ENCODE measurements around the gene SLC25A41. TPM values are rescaled to one million over a fixed set of nuclear protein-coding genes. Genes with fewer than 3 reads are reported as not detected.

Gene SLC25A41
- total and polyA plus RNA-seq, 2 experiments from 2014 or later = not detected

DNA sequence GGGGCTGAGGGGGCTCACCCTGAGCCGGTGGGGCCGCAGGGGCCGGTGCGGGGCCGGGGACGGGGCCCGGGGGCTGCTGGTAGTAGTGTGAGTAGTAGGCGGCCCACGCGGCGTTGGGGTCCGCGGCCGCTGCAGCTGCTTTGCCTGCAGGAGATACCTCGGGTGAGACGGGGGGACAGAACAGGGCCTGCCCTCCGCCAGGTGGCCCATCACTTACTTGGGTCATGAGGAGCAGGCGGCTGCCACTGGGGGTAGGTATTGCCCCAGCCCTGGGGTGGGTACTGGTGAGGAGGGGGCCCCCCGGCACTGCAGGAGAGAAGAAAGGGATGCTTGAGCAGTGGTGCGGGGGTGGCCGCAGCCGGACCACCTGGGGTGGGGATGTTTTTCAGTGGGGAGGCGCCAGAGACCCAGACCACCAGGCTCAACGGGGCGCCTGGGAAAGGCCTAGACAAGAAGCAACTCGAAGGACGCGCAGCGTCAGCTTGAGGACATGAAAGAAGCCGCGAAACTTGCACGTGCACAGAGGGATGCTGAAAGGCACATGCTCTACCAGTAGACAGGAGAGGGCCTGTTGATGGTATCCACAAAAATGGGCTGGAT is 17.9 kb downstream of the SLC25A41 start:
- Histone ChIP-seq H3K4me1 (ENCODE audit: insufficient read depth) (no peaks in the 10 kb centered on the region), H3K36me3 (ENCODE audit: low read depth) (peaks cover 16% of the 10 kb centered on the region), H3K9ac (no peak overlapping the region), H2AFZ (no peak overlapping the region), H3K4me3 (no peak overlapping the region), H3K27me3 (replicated peaks; ENCODE audit: insufficient read depth) (no peaks in the 10 kb centered on the region), H3K79me2 (ENCODE audit: insufficient read depth) (peaks cover 34% of the 10 kb centered on the region), H3K27ac (no peak overlapping the region), H3K4me2 (ENCODE audit: unreplicated experiment) (no peak overlapping the region), H3F3A (ENCODE audit: insufficient read depth) (no peaks in the 10 kb centered on the region), H3K9me3 (ENCODE audit: low read depth) (no peaks in the 10 kb centered on the region), H4K20me1 (ENCODE audit: insufficient read depth) (no peaks in the 10 kb centered on the region), H3K9me2 (ENCODE audit: insufficient read depth) (no peaks in the 10 kb centered on the region)
- in situ Hi-C loops (cut with MboI) = no loop called here
- WGBS, 2 experiments (ENCODE audit: low coverage in 1 of 2, low lambda C conversion rate in 2 of 2, missing lambda C conversion rate in 2 of 2) = 89 to 93% methylated on average over 12 to 32 of the region's 32 CpGs
- DNase-seq = no peak
- TF ChIP-seq EZH2phosphoT487 (IDR thresholded peaks at IDR 0.05; ENCODE audit: insufficient read depth, low read depth) = no peak
- TF ChIP-seq EZH2 (IDR thresholded peaks at IDR 0.05; ENCODE audit: insufficient read depth, poor library complexity, severe bottlenecking) = no peak

- Histone ChIP-seq H2AFZ (no peak overlapping the region), H3K9me2 (ENCODE audit: insufficient read depth) (no peaks in the 10 kb centered on the region), H3K4me1 (ENCODE audit: insufficient read depth) (no peaks in the 10 kb centered on the region), H3K4me2 (ENCODE audit: unreplicated experiment) (no peak overlapping the region), H3K4me3 (no peak overlapping the region), H4K20me1 (ENCODE audit: insufficient read depth) (no peaks in the 10 kb centered on the region), H3K79me2 (ENCODE audit: insufficient read depth) (peaks cover 27% of the 10 kb centered on the region), H3K27ac (no peak overlapping the region), H3K36me3 (ENCODE audit: low read depth) (peaks cover 10% of the 10 kb centered on the region), H3K27me3 (replicated peaks; ENCODE audit: insufficient read depth) (no peaks in the 10 kb centered on the region), H3K9ac (no peak overlapping the region), H3F3A (ENCODE audit: insufficient read depth) (peaks cover 5% of the 10 kb centered on the region; the same call in 1 of the 2 replicates), H3K9me3 (ENCODE audit: low read depth) (no peaks in the 10 kb centered on the region)
- in situ Hi-C loops (cut with MboI) = no loop called here
- no peak for DNase-seq
- 94 to 95% methylated on average over 39 to 46 of the region's 47 CpGs for WGBS, 2 experiments (ENCODE audit: low coverage in 1 of 2, low lambda C conversion rate in 2 of 2, missing lambda C conversion rate in 2 of 2)
- TF ChIP-seq EZH2 (IDR thresholded peaks at IDR 0.05; ENCODE audit: insufficient read depth, poor library complexity, severe bottlenecking) = no peak
- no peak for TF ChIP-seq EZH2phosphoT487 (IDR thresholded peaks at IDR 0.05; ENCODE audit: insufficient read depth, low read depth)
Observed at GRCh38 chr19:6414793-6415590, 18.6 kb downstream of the SLC25A41 start.

DNA sequence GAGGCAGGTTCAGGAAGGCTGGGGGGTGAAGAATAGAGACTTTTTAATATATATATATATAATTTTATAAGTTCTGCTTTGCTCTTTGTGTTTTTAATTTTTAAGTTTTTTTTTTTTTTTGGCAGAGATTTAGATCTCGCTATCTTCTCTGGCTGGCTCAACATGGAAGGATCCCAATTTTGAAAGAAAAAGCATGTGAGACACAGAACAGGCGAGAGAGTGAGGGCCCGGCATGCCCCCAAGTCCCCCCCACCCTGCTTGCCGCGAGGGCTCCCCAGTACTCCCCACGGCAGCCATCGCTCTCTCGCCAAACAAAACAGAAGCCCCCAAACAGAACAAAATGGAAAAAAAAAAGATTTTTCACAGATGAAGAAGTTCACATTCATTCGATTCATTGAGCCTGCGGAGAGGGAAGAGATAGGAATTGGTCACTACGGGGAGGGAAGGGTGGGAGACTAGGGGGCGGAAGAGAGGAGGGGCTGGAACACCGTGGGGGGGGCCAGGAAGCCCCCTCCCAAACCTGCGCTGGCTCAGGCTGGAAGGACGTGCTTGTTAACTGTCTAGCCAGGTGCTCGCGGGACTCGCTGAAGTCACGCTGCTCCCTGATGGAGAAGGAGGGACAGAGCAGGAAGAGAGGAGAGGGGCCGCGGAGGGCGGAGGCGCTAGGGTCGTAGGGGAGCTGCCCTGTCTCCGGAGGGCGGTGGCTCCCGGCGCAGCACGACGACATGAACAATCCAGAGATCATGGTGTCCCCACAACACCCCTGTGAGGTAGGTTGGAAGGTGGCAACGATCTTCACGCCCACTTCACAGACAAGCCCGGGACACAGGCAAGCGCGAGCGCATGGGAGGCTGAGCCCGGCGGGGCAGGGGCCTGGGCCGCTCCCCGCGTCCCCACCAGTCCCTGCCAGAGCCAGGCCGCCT is 19.6 kb downstream of the SLC25A41 start:
- H3K4me3 ChIP-seq = no peak overlapping the region
- no peak overlapping the region for H2AFZ ChIP-seq
- WGBS, 2 experiments (ENCODE audit: low coverage in 1 of 2, low lambda C conversion rate in 2 of 2, missing lambda C conversion rate in 2 of 2) = 81 to 89% methylated on average over 29 to 42 of the region's 42 CpGs
- H3K9ac ChIP-seq = no peak overlapping the region
- no peak for DNase-seq
- H3F3A ChIP-seq (ENCODE audit: insufficient read depth) = peaks cover 5% of the 10 kb centered on the region; the same call in 1 of the 2 replicates
- H3K27ac ChIP-seq = no peak overlapping the region
- no peaks in the 10 kb centered on the region for H3K9me3 ChIP-seq (ENCODE audit: low read depth)
- H3K4me1 ChIP-seq (ENCODE audit: insufficient read depth) = no peaks in the 10 kb centered on the region
- peaks cover 4% of the 10 kb centered on the region for H3K36me3 ChIP-seq (ENCODE audit: low read depth)
- no peaks in the 10 kb centered on the region for H3K27me3 ChIP-seq (replicated peaks; ENCODE audit: insufficient read depth)
- TF ChIP-seq EZH2 (IDR thresholded peaks at IDR 0.05; ENCODE audit: insufficient read depth, poor library complexity, severe bottlenecking) = no peak
- no peak for TF ChIP-seq EZH2phosphoT487 (IDR thresholded peaks at IDR 0.05; ENCODE audit: insufficient read depth, low read depth)
- no peaks in the 10 kb centered on the region for H4K20me1 ChIP-seq (ENCODE audit: insufficient read depth)
- H3K9me2 ChIP-seq (ENCODE audit: insufficient read depth) = no peaks in the 10 kb centered on the region
- H3K79me2 ChIP-seq (ENCODE audit: insufficient read depth) = peaks cover 17% of the 10 kb centered on the region
- in situ Hi-C loops (cut with MboI) = no loop called here
- H3K4me2 ChIP-seq (ENCODE audit: unreplicated experiment) = no peak overlapping the region

DNA sequence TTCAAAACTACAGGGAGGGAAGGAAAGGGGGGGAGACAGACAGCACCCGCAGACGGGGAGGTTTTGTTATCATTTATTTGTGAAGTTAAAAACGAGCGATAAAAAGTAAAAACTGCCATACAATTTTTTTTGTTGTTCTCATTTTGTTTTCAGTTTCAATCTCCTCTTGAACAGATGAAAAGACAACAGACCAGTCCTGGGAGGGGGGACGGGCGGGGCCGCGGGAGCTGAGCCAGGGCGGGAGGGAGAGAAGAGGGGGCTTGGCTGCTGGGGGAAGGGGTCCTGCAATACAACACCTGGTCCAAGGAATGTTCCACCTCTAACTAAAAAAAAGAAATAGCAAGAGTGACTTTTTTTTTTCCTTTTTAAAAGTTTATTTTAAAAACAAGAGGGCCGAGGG is 20.3 kb downstream of the SLC25A41 start:
- WGBS, 2 experiments (ENCODE audit: low coverage in 1 of 2, low lambda C conversion rate in 2 of 2, missing lambda C conversion rate in 2 of 2) = 60 to 72% methylated on average over 9 to 10 of the region's 10 CpGs
- Histone ChIP-seq H3F3A (ENCODE audit: insufficient read depth) (peaks cover 5% of the 10 kb centered on the region; the same call in 1 of the 2 replicates), H3K4me3 (no peak overlapping the region), H3K4me2 (ENCODE audit: unreplicated experiment) (no peak overlapping the region), H3K9me2 (ENCODE audit: insufficient read depth) (no peaks in the 10 kb centered on the region), H3K36me3 (ENCODE audit: low read depth) (peaks cover 4% of the 10 kb centered on the region), H3K9me3 (ENCODE audit: low read depth) (no peaks in the 10 kb centered on the region), H3K79me2 (ENCODE audit: insufficient read depth) (peaks cover 10% of the 10 kb centered on the region; the same call in 1 of the 2 replicates), H4K20me1 (ENCODE audit: insufficient read depth) (no peaks in the 10 kb centered on the region), H2AFZ (no peak overlapping the region), H3K4me1 (ENCODE audit: insufficient read depth) (no peaks in the 10 kb centered on the region), H3K9ac (no peak overlapping the region), H3K27me3 (replicated peaks; ENCODE audit: insufficient read depth) (no peaks in the 10 kb centered on the region), H3K27ac (no peak overlapping the region)
- no peak for DNase-seq
- in situ Hi-C loops (cut with MboI) = no loop called here
- TF ChIP-seq EZH2phosphoT487 (IDR thresholded peaks at IDR 0.05; ENCODE audit: insufficient read depth, low read depth) = no peak
- no peak for TF ChIP-seq EZH2 (IDR thresholded peaks at IDR 0.05; ENCODE audit: insufficient read depth, poor library complexity, severe bottlenecking)
